ENCODE results near the gene PMFBP1.
"Not testable (repeated sequence)": the region's sequence is repeated elsewhere in the genome, so short reads cannot be mapped to it uniquely, and the experiment has no call there.

PMFBP1 gene

GRCh38 chr16:72085002-72085401, 87.0 kb downstream of the PMFBP1 start:
- no peak for TF ChIP-seq NFRKB (IDR thresholded peaks at IDR 0.05)
- TF ChIP-seq LEF1 (IDR thresholded peaks at IDR 0.05; ENCODE audit: borderline replicate concordance) = no peak
- TF ChIP-seq FOXA1 (IDR thresholded peaks at IDR 0.05) = no peak
- no peak for TF ChIP-seq CTBP1 (IDR thresholded peaks at IDR 0.05; ENCODE audit: borderline replicate concordance)
- no peak for TF ChIP-seq L3MBTL2 (conservative IDR thresholded peaks at IDR 0.05)
- TF ChIP-seq SUZ12 (IDR thresholded peaks at IDR 0.05) = no peak
- no peak for TF ChIP-seq BHLHE40 (IDR thresholded peaks at IDR 0.05; ENCODE audit: borderline replicate concordance)
- TF ChIP-seq SP1 (IDR thresholded peaks at IDR 0.05) = no peak
- TF ChIP-seq ZNF384 (IDR thresholded peaks at IDR 0.05) = no peak
- no peak for TF ChIP-seq FOXK2 (IDR thresholded peaks at IDR 0.05)
- TF ChIP-seq ARNT (IDR thresholded peaks at IDR 0.05) = no peak
- TF ChIP-seq HDGF (IDR thresholded peaks at IDR 0.05; ENCODE audit: borderline replicate concordance) = no peak
- no peak for TF ChIP-seq FOXM1 (IDR thresholded peaks at IDR 0.05; ENCODE audit: borderline replicate concordance)
- no peak for TF ChIP-seq PKNOX1 (IDR thresholded peaks at IDR 0.05)
- TF ChIP-seq TARDBP (IDR thresholded peaks at IDR 0.05) = no peak
- DNase-seq (ENCODE audit: extremely low spot score) = no peak
- ChIA-PET POLR2A (no interaction called here), CTCF (no interaction called here)

GRCh38 chr16:72084445-72084844, 87.5 kb downstream of the PMFBP1 start:
- TF ChIP-seq CTBP1 (IDR thresholded peaks at IDR 0.05; ENCODE audit: borderline replicate concordance) (no peak), ARNT (IDR thresholded peaks at IDR 0.05) (no peak), FOXK2 (IDR thresholded peaks at IDR 0.05) (no peak), LEF1 (IDR thresholded peaks at IDR 0.05; ENCODE audit: borderline replicate concordance) (no peak), FOXA1 (IDR thresholded peaks at IDR 0.05) (no peak), ELF4 (IDR thresholded peaks at IDR 0.05) (no peak), BHLHE40 (IDR thresholded peaks at IDR 0.05; ENCODE audit: borderline replicate concordance) (no peak), HDGF (IDR thresholded peaks at IDR 0.05; ENCODE audit: borderline replicate concordance) (no peak)
- DNase-seq (ENCODE audit: extremely low spot score) = no peak
- ChIA-PET CTCF (no interaction called here), POLR2A (no interaction called here)

GRCh38 chr16:72083778-72084404, 88.1 kb downstream of the PMFBP1 start:
- no peak for TF ChIP-seq SUZ12 (IDR thresholded peaks at IDR 0.05)
- no peak for TF ChIP-seq LEF1 (IDR thresholded peaks at IDR 0.05; ENCODE audit: borderline replicate concordance)
- no peak for TF ChIP-seq FOXK2 (IDR thresholded peaks at IDR 0.05)
- no peak for TF ChIP-seq ZNF384 (IDR thresholded peaks at IDR 0.05)
- DNase-seq (ENCODE audit: extremely low spot score) = no peak
- POLR2A ChIA-PET = no interaction called here
- CTCF ChIA-PET = interaction anchor here (0.7 kb wide), 1 partner anchor 202 kb away, joined by 3 read pairs; no protein-coding TSS in a partner anchor

GRCh38 chr16:72076991-72077706, 94.8 kb downstream of the PMFBP1 start:
- CTCF ChIA-PET; DNase-seq (ENCODE audit: extremely low spot score): not testable (repeated sequence)
- POLR2A ChIA-PET = interaction anchor here (1.7 kb wide), 1 partner anchor 16 kb away, joined by 5 read pairs; the partner anchor contains the start of genes DHX38 and TXNL4B

- DNase-seq (ENCODE audit: extremely low spot score); POLR2A ChIA-PET; CTCF ChIA-PET: not testable (repeated sequence)
Measured at GRCh38 chr16:72075067-72075466, 96.9 kb downstream of the PMFBP1 start.

GRCh38 chr16:72073560-72074230, 98.3 kb downstream of the PMFBP1 start:
- ChIA-PET CTCF (no interaction called here), POLR2A (no interaction called here)
- no peak for DNase-seq (ENCODE audit: extremely low spot score)
- TF ChIP-seq LEF1 (IDR thresholded peaks at IDR 0.05; ENCODE audit: borderline replicate concordance) (no peak), SUZ12 (IDR thresholded peaks at IDR 0.05) (no peak), ELF4 (IDR thresholded peaks at IDR 0.05) (no peak), ARNT (IDR thresholded peaks at IDR 0.05) (no peak), FOXK2 (IDR thresholded peaks at IDR 0.05) (no peak), SP1 (IDR thresholded peaks at IDR 0.05) (no peak), CTBP1 (IDR thresholded peaks at IDR 0.05; ENCODE audit: borderline replicate concordance) (no peak), HDGF (IDR thresholded peaks at IDR 0.05; ENCODE audit: borderline replicate concordance) (no peak), BHLHE40 (IDR thresholded peaks at IDR 0.05; ENCODE audit: borderline replicate concordance) (no peak)

- ChIA-PET CTCF (no interaction called here), POLR2A (interaction anchor here (0.6 kb wide), 1 partner anchor 21 kb away, joined by 5 read pairs; the partner anchor contains the start of genes DHX38 and TXNL4B)
- TF ChIP-seq L3MBTL2 (conservative IDR thresholded peaks at IDR 0.05) (no peak), FOXA1 (IDR thresholded peaks at IDR 0.05) (no peak), ARNT (IDR thresholded peaks at IDR 0.05) (no peak), NFRKB (IDR thresholded peaks at IDR 0.05) (no peak)
- DNase-seq (ENCODE audit: extremely low spot score) = no peak
Measured at GRCh38 chr16:72072514-72073342, 99.2 kb downstream of the PMFBP1 start.
